Measurements from ENCODE around the gene KCNG2. TPM values are rescaled to one million over a fixed set of nuclear protein-coding genes. Genes with fewer than 3 reads are reported as not detected.

Gene KCNG2
- total and polyA plus RNA-seq, 2 of the 13 experiments (the other 11 are each of a cell fraction or from before 2014, with no cell fraction given) = not detected

GRCh38 chr18:79754831-79755351, 42.8 kb upstream of the KCNG2 start:
- Histone ChIP-seq H2AFZ (ENCODE audit: low read length) (no peak overlapping the region), H3K27me3 (ENCODE audit: control insufficient read depth in 1 of 2, insufficient read depth in 2 of 2, low read length in 2 of 2) (no peaks in the 10 kb centered on the region), H3K4me2 (ENCODE audit: low read depth, low read length) (no peak overlapping the region), H3K9me3 (ENCODE audit: low read length) (no peaks in the 10 kb centered on the region), H3K79me2 (ENCODE audit: insufficient read depth, low read length) (no peaks in the 10 kb centered on the region), H3K9ac (ENCODE audit: insufficient read depth, low read depth, low read length) (no peak overlapping the region), H3K4me3 (replicated peaks in 1 of 3; ENCODE audit: insufficient read depth in 1 of 3, low read depth in 2 of 3, low read length in 3 of 3) (no peak overlapping the region), H3K36me3 (replicated peaks in 1 of 2; ENCODE audit: control insufficient read depth in 1 of 2, insufficient read depth in 2 of 2, low read length in 2 of 2) (peaks cover 2 to 12% of the 10 kb centered on the region in 2 experiments; a peak in 2 of 5 replicates), H3K4me1 (ENCODE audit: insufficient read depth, low read length) (no peaks in the 10 kb centered on the region), H3K27ac (ENCODE audit: extremely low read length, insufficient read depth, low read length) (no peak overlapping the region), H4K20me1 (ENCODE audit: insufficient read depth, low read length) (no peaks in the 10 kb centered on the region)
- DNase-seq (ENCODE audit: low spot score) (no peak), ATAC-seq (no peak), FAIRE-seq (no peak)
- ChIA-PET CTCF (ENCODE audit: low intra/inter-chr PET ratio, low total read pairs) (no interaction called here), POLR2A (no interaction called here)
- no TSS peak for BruUV-seq (replicated peaks)
- intact Hi-C loops (cut with micrococcal nuclease; ENCODE audit: unreplicated experiment) = no loop called here
- WGBS (ENCODE audit: low lambda C conversion rate) = 97% methylated on average over 23 of the region's 27 CpGs
- in situ Hi-C loops (cut with HindIII; ENCODE audit: extremely low pct_ligation_motif_present, low pct_unique_long_range_greater_than_20kb) = no loop called here
- TF ChIP-seq FOXP4 (CRISPR knock-in tag; IDR thresholded peaks at IDR 0.05) (no peak), SP5 (CRISPR knock-in tag; IDR thresholded peaks at IDR 0.05; ENCODE audit: borderline replicate concordance, low read depth) (no peak), RBAK (CRISPR knock-in tag; IDR thresholded peaks at IDR 0.05) (no peak), BRCA1 (CRISPR knock-in tag; IDR thresholded peaks at IDR 0.05) (no peak), ZUFSP (CRISPR knock-in tag; IDR thresholded peaks at IDR 0.05; ENCODE audit: borderline replicate concordance) (no peak), AHR (CRISPR knock-in tag; IDR thresholded peaks at IDR 0.05) (no peak), ZNF333 (CRISPR knock-in tag; IDR thresholded peaks at IDR 0.05; ENCODE audit: borderline replicate concordance) (no peak), ZFP36L1 (CRISPR knock-in tag; IDR thresholded peaks at IDR 0.05) (no peak)

Data from HepG2 (cell line).